ENCODE data around the gene ZBTB7C.

DNA sequence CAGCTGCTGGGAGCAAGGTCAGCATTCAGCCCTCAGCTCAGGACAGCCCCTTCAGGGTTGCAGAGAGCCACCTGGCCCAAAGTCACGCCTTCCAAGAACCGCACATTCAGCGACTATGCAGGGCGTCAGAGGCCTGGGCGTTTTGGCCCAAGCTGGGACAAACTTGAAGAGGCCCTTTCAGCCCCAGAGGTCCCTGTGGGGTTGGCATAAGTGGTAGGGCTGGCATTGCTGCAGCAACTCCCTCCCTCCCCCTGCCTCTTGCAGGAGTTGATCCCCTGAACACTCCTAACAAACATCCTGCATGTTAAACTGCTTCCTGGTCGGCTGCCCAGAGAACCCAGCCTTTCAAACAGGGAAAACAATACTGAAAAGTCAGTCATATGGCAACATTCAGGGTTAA lies 285.9 kb downstream of the ZBTB7C start:
- TF ChIP-seq YY1 (IDR thresholded peaks at IDR 0.05; ENCODE audit: insufficient read depth, insufficient read length) = no peak
- no peak for TF ChIP-seq ZNF274 (IDR thresholded peaks at IDR 0.05; ENCODE audit: low read depth, low read length)
- TF ChIP-seq SUZ12 (IDR thresholded peaks at IDR 0.05; ENCODE audit: extremely low read depth, insufficient read depth, insufficient read length) = no peak

All from NT2/D1 (cell line).